Aorta (tissue), 5 donors: ENCODE measurements around the gene ACAP3. TPM values are rescaled to one million over a fixed set of nuclear protein-coding genes. Genes with fewer than 3 reads are reported as not detected.

ENCODE experiments used
- ATAC-seq: fragments of 200-7000 bp; cut with Tn5 transposase; one replicate; pipeline ENCODE4 v1.9.1; 2022; ENCODE audit warnings: moderate library complexity; ENCODE audit not compliant: low FRiP score
- DNase-seq, 2 donors: peaks; one replicate each; pipeline ENCODE4 v3.0.0-alpha.2; 2020
- H3K27ac ChIP-seq, 2 donors: one replicate each; pipeline ENCODE4 v1.5.1; 2013; ENCODE audit warnings: low read length in 2 of 2, mild to moderate bottlenecking in 2 of 2, moderate library complexity in 2 of 2, control low read depth in 1 of 2, inconsistent platforms in 1 of 2, low read depth in 1 of 2
- H3K27me3 ChIP-seq, 2 donors: one replicate each; pipeline ENCODE4 v1.6.1; 2013; ENCODE audit warnings: control low read depth in 1 of 2, low read length in 1 of 2, mild to moderate bottlenecking in 1 of 2, moderate library complexity in 1 of 2; ENCODE audit not compliant: insufficient read depth in 2 of 2, control insufficient read depth in 1 of 2
- H3K36me3 ChIP-seq, 2 donors: one replicate each; pipeline ENCODE4 v1.6.1; 2013; ENCODE audit warnings: control low read depth in 1 of 2, low read length in 1 of 2, mild to moderate bottlenecking in 1 of 2; ENCODE audit not compliant: insufficient read depth in 2 of 2, control insufficient read depth in 1 of 2
- H3K4me1 ChIP-seq, 2 donors: one replicate each; pipeline ENCODE4 v1.6.1; 2013; ENCODE audit warnings: low read length in 2 of 2, control low read depth in 1 of 2, mild to moderate bottlenecking in 1 of 2, moderate library complexity in 1 of 2; ENCODE audit not compliant: insufficient read depth in 2 of 2, control insufficient read depth in 1 of 2
- H3K4me3 ChIP-seq, 2 donors: one replicate each; pipeline ENCODE4 v1.5.1; 2013; ENCODE audit warnings: low read length in 2 of 2, control low read depth in 1 of 2, mild to moderate bottlenecking in 1 of 2
- H3K9me3 ChIP-seq: one replicate; pipeline ENCODE4 v1.6.1; 2013; ENCODE audit warnings: mild to moderate bottlenecking, low read length; ENCODE audit not compliant: control insufficient read depth
- WGBS, 2 donors: extraction: QIAGEN DNeasy Blood & Tissue Kit; methylation state at CpG; one replicate each; pipeline ENCODE4 v1.1.7; 2013; 5-methylcytosine and 5-hydroxymethylcytosine counted together
- intact Hi-C, 2 donors: fragments of 100-400 bp; cut with DNase I; formaldehyde crosslinking; loops; one replicate each; pipeline versions ENCODE4 v1.14.2 to v1.15.0; 2022
- polyA plus RNA-seq, 2 donors: library from polyadenylated mRNA; stranded (reverse); fragments of 200-250 nt; gene quantifications; one replicate each; pipeline ENCODE4 v1.2.3, GENCODE V29; 2013
- total RNA-seq, 2 donors: library from RNA; stranded (reverse); fragmentation: NEBNext Ultra II Directional; extraction: Animal tissue kit (Norgen Biotek cat#: 25700); gene quantifications; one replicate each; pipeline ENCODE4 v1.2.1, GENCODE V29; 2021
- donor health status: healthy with polysubstance abuse.
- donor health status: Bipolar disorder and iron deficiency.
- donor health status: DM: no; HTN: no; CAD: no.
- donor health status: DM: no; HTN: no; CAD: no.
- donor health status: DM: yes; HTN: yes; CAD: no.

ACAP3 gene
- total and polyA plus RNA-seq, 4 donors = 10.6 to 69.2 (median 44.4) TPM

DNA sequence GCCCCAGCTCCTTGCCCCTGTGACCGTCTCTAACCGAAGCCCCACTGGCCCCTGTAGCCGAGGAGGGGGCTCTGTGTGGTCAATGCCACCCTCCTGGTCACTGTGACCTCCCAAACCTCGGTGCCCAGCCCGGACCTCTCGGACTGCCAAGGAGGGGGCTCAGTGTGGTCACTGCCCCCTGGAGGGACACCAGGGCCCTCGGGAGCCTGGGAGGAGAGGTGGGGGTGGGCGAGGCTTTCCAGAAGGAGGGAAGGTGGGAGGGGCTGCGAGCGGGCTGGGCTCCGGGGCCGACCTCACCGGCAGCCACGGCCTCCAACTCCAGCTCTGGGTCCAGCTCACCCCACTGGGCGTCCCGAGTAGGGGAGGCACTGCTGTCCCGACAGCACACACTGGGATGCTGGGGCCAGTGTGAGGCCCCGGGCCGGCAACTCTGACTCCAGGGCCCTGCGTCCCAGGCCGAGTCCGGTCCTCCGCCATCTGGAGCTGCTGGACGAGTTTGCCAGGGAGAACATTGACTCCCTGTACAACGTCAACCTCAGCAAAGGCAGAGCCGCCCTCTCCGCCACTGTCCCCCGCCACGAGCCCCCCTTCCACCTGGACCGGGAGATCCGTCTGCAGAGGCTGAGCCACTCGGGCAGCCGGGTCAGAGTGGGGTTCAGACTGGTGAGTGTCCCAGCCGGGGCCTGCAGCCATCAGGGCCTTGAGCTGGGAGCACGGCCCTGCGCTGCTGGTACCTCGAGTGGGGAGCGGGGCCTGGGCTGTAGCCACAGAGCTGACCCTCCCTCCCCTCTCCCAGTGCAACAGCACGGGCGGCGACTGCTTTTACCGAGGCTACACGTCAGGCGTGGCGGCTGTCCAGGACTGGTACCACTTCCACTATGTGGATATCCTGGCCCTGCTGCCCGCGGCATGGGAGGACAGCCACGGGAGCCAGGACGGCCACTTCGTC, 21.1 kb downstream of the ACAP3 start:
- no peaks in the 10 kb centered on the region for H3K27me3 ChIP-seq
- H3K36me3 ChIP-seq = no peaks in the 10 kb centered on the region
- no peaks in the 10 kb centered on the region for H3K4me1 ChIP-seq
- H3K27ac ChIP-seq = no peak overlapping the region
- no peaks in the 10 kb centered on the region for H3K9me3 ChIP-seq
- intact Hi-C loops = loop anchor here in 1 of 2 donors (10.0 kb wide), 1 partner anchor 142 kb away; no protein-coding TSS in a partner anchor
- H3K4me3 ChIP-seq = no peak overlapping the region
- WGBS, 2 donors = 67 to 68% methylated on average over 49 to 50 of the region's 50 CpGs
- ATAC-seq (no peak), DNase-seq (no peak)

DNA sequence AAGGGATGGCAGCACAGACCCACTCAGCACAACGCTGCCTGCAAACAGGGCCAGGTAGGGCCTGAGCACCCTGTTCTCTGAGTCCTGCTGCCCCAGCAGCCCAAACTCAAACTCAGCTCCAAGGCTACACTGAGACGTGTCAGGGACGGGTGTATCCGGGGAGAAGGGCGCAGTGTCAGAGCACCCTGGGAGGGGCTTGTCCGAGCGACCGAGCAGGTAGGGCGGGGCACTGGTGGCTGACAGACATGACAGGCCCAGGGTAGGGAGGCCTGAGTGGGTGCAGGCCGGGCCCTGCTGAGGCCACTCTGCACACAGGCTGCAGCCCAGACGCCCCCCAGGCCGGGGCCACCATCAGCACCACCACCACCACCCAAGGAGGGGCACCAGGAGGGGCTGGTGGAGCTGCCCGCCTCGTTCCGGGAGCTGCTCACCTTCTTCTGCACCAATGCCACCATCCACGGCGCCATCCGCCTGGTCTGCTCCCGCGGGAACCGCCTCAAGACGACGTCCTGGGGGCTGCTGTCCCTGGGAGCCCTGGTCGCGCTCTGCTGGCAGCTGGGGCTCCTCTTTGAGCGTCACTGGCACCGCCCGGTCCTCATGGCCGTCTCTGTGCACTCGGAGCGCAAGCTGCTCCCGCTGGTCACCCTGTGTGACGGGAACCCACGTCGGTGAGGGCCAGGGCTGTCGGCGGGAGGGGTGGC, 22.0 kb downstream of the ACAP3 start:
- DNase-seq = no peak
- Histone ChIP-seq H3K4me3 (no peak overlapping the region), H3K4me1 (no peaks in the 10 kb centered on the region), H3K36me3 (no peaks in the 10 kb centered on the region), H3K27me3 (no peaks in the 10 kb centered on the region), H3K9me3 (no peaks in the 10 kb centered on the region), H3K27ac (no peak overlapping the region)
- WGBS, 2 donors = 65 to 73% methylated on average over 31 to 37 of the region's 37 CpGs
- intact Hi-C loops = loop anchor here in 1 of 2 donors (10.0 kb wide), 1 partner anchor 141 kb away; no protein-coding TSS in a partner anchor
- ATAC-seq = no peak

DNA sequence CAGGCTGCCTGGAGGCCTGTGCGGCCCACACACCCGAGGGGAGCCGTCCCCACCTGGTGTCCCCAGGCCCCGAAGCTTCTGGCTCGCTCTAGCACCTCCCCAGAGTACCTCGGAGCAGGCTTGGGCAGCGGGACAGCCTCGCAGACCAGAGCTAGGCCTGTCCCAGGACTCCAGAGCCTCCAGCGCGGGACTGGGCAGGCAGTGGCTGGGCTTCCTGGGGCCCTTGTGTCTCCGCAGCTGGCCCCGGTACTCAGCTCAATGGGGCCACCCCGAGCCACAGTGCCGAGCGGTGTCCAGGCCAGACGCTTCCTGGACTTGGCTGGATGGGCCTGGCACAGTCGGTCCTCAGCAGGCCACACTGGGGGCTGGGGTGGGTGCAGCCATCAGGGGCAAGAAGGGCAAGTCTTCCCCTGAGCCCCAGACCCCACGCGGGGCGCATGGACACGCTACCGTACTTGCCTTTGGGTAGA, 22.6 kb downstream of the ACAP3 start:
- Histone ChIP-seq H3K27me3 (no peaks in the 10 kb centered on the region), H3K4me3 (no peak overlapping the region), H3K36me3 (no peaks in the 10 kb centered on the region), H3K27ac (no peak overlapping the region), H3K4me1 (no peaks in the 10 kb centered on the region), H3K9me3 (no peaks in the 10 kb centered on the region)
- 90 to 91% methylated on average over 22 of the region's 22 CpGs for whole genome bisulfite sequencing, 2 donors
- intact Hi-C loops = loop anchor here in 1 of 2 donors (10.0 kb wide), 1 partner anchor 140 kb away; no protein-coding TSS in a partner anchor
- no peak for DNase-seq
- ATAC-seq = no peak

DNA sequence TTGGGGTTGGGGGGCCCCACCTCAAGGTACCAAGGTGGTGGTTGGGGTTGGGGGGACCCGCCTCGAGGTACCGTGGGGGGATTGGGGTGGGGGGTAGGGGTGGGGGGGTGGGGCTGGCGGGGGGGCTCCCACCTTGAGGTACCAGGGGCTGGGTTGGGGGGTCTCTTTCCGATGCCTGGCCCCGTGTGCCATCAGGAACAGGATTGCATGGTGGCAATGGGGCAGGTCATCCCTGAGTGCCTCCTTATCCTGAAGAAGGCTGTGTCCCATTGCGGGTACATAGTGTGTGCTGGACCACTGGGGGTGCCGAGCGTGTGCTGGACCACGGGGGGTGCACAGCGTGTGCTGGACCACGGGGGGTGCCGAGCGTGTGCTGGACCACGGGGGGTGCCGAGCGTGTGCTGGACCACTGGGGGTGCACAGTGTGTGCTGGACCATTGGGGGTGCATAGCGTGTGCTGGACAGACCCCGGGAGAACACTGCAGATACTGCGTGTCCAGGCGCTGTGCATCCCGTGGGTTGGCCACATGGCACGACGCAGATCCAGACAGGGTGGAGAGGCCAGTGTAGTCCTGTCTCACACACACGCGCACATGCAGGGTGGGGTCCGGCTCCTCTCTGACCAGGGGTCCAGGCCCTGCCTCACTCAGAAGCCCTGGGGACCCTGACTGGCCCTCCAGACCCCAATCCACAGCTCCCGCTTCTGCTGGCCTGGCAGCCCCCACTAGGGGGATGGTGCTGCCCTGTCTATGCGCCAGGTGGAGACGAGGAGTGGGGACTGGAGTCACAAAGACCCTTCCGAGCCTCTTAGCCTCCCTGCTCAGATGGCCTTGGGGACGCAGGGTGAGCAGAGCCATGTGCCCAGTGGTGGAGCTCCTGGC, 23.3 kb downstream of the ACAP3 start:
- DNase-seq (peak in 1 of 2 donors; percentile 71), ATAC-seq (no peak)
- Histone ChIP-seq H3K4me3 (no peak overlapping the region), H3K4me1 (no peaks in the 10 kb centered on the region), H3K36me3 (no peaks in the 10 kb centered on the region), H3K27ac (no peak overlapping the region), H3K9me3 (no peaks in the 10 kb centered on the region), H3K27me3 (no peaks in the 10 kb centered on the region)
- intact Hi-C loops = loop anchor here in 1 of 2 donors (10.0 kb wide), 1 partner anchor 140 kb away; no protein-coding TSS in a partner anchor
- WGBS, 2 donors = 85 to 86% methylated on average over 26 to 32 of the region's 32 CpGs

DNA sequence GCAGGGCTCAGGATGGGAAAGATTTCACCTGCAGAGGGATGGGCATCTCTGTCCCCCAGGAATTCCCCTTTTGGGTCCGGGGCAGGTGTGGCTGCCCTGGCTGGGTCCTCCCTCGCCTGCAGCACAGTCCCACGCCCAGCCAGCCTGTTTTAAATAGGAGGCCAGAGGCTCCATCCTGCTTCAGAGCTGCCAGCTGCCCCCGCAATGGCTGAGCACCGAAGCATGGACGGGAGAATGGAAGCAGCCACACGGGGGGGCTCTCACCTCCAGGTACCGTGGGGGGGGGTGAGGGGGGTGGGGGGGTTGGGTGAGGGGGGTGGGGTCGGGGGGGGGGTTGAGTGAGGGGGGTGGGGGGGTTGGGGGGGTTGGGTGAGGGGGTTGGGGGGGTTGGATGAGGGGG, 23.9 kb downstream of the ACAP3 start:
- ATAC-seq (no peak), DNase-seq (no peak)
- Histone ChIP-seq H3K27ac (no peak overlapping the region), H3K27me3 (no peaks in the 10 kb centered on the region), H3K4me3 (no peak overlapping the region), H3K4me1 (no peaks in the 10 kb centered on the region), H3K9me3 (no peaks in the 10 kb centered on the region), H3K36me3 (no peaks in the 10 kb centered on the region)
- intact Hi-C loops = loop anchor here in 1 of 2 donors (10.0 kb wide), 1 partner anchor 139 kb away; no protein-coding TSS in a partner anchor
- WGBS, 2 donors = 7 to 14% methylated on average over 7 to 8 of the region's 9 CpGs

DNA sequence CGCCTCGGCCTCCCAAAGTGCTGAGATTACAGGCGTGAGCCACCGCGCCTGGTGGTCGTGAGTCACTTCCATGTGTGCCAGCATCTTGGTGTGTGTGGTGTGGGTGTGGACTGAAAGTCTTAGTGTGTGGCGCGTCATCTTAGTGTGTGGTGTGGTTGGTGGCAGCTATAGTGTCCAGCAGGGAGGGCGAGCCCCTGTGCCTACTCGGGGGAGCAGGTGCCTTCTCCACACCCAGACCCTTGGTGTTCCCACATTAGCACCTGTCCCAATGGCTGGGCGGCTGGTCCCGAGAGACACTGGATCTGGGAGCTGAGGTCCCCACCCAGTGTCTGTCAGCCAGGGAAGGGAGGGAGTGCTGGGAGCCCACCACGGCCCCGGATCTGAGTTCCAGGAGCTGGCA, 24.7 kb downstream of the ACAP3 start:
- DNase-seq (no peak), ATAC-seq (no peak)
- Histone ChIP-seq H3K27me3 (no peaks in the 10 kb centered on the region), H3K4me3 (no peak overlapping the region), H3K4me1 (no peaks in the 10 kb centered on the region), H3K9me3 (no peaks in the 10 kb centered on the region), H3K36me3 (no peaks in the 10 kb centered on the region), H3K27ac (no peak overlapping the region)
- 82 to 84% methylated on average over 13 to 14 of the region's 14 CpGs for WGBS, 2 donors
- intact Hi-C loops = loop anchor here in 1 of 2 donors (10.0 kb wide), 1 partner anchor 138 kb away; no protein-coding TSS in a partner anchor

DNA sequence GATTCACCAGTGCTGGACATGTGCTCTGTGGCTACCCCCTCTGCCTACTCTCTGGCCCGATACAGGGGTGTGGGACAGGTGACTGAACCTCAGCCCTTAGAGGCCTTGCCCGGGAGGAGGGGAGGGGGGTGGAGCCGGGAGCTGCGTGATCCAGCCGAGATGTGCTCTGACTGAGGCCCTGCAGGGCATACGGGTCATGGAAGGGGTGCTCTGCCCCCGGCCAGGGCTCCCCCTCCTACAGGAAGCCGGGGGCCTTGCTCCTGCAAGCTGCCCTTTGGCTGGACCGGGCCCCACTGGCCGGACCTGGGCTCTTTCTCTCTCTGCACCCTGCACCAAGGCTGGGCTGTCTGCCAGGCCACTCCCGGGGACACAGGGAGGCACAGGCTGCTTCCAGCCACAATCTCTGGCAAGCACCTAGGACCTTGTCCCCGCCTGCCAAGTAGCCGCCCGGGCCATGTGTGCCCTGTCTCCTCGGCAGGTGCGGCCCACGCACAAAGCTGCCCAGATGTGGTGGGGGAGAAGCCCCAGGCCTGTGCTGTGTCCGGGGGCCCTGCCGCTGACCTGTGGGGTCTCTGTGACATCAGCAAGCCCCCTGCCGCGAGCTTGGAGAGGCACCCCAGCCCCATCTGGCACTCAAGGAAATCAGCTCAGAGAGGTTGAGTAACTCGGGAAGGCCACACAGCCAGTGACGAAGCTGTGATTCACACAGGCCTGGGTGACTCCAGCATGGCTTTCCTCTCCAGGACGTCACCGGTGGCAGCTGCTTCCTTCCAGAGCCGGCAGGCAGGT, 26.0 kb downstream of the ACAP3 start:
- no peak for DNase-seq
- Histone ChIP-seq H3K27me3 (no peaks in the 10 kb centered on the region), H3K4me3 (no peak overlapping the region), H3K27ac (no peak overlapping the region), H3K4me1 (no peaks in the 10 kb centered on the region), H3K9me3 (no peaks in the 10 kb centered on the region), H3K36me3 (no peaks in the 10 kb centered on the region)
- intact Hi-C loops = loop anchor here in 1 of 2 donors (10.0 kb wide), 1 partner anchor 137 kb away; no protein-coding TSS in a partner anchor
- WGBS, 2 donors = 46 to 51% methylated on average over 24 to 26 of the region's 26 CpGs
- no peak for ATAC-seq
